Activated gamma-delta T cell treated with Interleukin-2 at 50 U/mL for 16 hours (primary cell): ENCODE results near the gene LMO1.

Source experiments
- DNase-seq: peaks from one replicate; pipeline ENCODE4 v3.0.0-alpha.2; 2020

LMO1 gene

GRCh38 chr11:8263769-8264410 is at the start of gene LMO1:
Gene LMO1 (minus strand): TSS chr11:8263878. CDS start chr11:8263362, 516 bp downstream.
- DNase-seq, result peak; percentile 65

- DNase-seq, result no peak
Observed at GRCh38 chr11:8312986-8313385, 49.3 kb upstream of the LMO1 start.

- DNase-seq, result no peak
Observed at GRCh38 chr11:8311366-8311765, 47.7 kb upstream of the LMO1 start.

- no peak for DNase-seq
Observed at GRCh38 chr11:8310743-8311298, 47.1 kb upstream of the LMO1 start.

GRCh38 chr11:8309862-8310261 is 46.2 kb upstream of the LMO1 start:
- no peak for DNase-seq

GRCh38 chr11:8309311-8309710 is 45.6 kb upstream of the LMO1 start:
- no peak for DNase-seq

GRCh38 chr11:8307601-8308000 is 43.9 kb upstream of the LMO1 start:
- no peak for DNase-seq

GRCh38 chr11:8301622-8302021 is 37.9 kb upstream of the LMO1 start:
- no peak for DNase-seq

- no peak for DNase-seq
Observed at GRCh38 chr11:8298801-8299786, 35.4 kb upstream of the LMO1 start.

GRCh38 chr11:8297781-8298440 is 34.2 kb upstream of the LMO1 start:
- no peak for DNase-seq

GRCh38 chr11:8296872-8297271 is 33.2 kb upstream of the LMO1 start:
- DNase-seq, result no peak

- no peak for DNase-seq
Observed at GRCh38 chr11:8296038-8296649, 32.5 kb upstream of the LMO1 start.

GRCh38 chr11:8294251-8294935 is 30.7 kb upstream of the LMO1 start:
- no peak for DNase-seq

GRCh38 chr11:8293171-8293570 is 29.5 kb upstream of the LMO1 start:
- DNase-seq, result no peak

GRCh38 chr11:8292351-8292750 is 28.7 kb upstream of the LMO1 start:
- DNase-seq, result no peak

- no peak for DNase-seq
Observed at GRCh38 chr11:8291421-8292350, 28.0 kb upstream of the LMO1 start.

- DNase-seq, result no peak
Observed at GRCh38 chr11:8290081-8290810, 26.6 kb upstream of the LMO1 start.

GRCh38 chr11:8289492-8289918 is 25.8 kb upstream of the LMO1 start:
- no peak for DNase-seq

GRCh38 chr11:8288824-8289491 is 25.3 kb upstream of the LMO1 start:
- no peak for DNase-seq
